KOPT-K1 (cell line): Measurements from ENCODE around the gene OSGIN1.
"Not testable (repeated sequence)": the region's sequence is repeated elsewhere in the genome, so short reads cannot be mapped to it uniquely, and the experiment has no call there.

Experiments used
- H3K27ac ChIP-seq: fragments of 200-600 bp; sonication (generic); 2 replicates; pipeline ENCODE4 v1.5.1; 2016; ENCODE audit warnings: antibody characterized with exemption, mild to moderate bottlenecking, low read depth, low read length; ENCODE audit not compliant: poor library complexity, severe bottlenecking
- H3K36me3 ChIP-seq: fragments of 200-600 bp; sonication (generic); 2 replicates; pipeline ENCODE4 v1.5.1; 2017; ENCODE audit warnings: antibody characterized with exemption, mild to moderate bottlenecking, low read length, moderate library complexity; ENCODE audit not compliant: insufficient read depth
- H3K9me3 ChIP-seq: fragments of 200-600 bp; sonication (generic); 2 replicates; pipeline ENCODE4 v1.5.1; 2017; ENCODE audit warnings: antibody characterized with exemption, low read length, mild to moderate bottlenecking; ENCODE audit not compliant: insufficient read depth, poor library complexity, severe bottlenecking

The OSGIN1 gene

DNA sequence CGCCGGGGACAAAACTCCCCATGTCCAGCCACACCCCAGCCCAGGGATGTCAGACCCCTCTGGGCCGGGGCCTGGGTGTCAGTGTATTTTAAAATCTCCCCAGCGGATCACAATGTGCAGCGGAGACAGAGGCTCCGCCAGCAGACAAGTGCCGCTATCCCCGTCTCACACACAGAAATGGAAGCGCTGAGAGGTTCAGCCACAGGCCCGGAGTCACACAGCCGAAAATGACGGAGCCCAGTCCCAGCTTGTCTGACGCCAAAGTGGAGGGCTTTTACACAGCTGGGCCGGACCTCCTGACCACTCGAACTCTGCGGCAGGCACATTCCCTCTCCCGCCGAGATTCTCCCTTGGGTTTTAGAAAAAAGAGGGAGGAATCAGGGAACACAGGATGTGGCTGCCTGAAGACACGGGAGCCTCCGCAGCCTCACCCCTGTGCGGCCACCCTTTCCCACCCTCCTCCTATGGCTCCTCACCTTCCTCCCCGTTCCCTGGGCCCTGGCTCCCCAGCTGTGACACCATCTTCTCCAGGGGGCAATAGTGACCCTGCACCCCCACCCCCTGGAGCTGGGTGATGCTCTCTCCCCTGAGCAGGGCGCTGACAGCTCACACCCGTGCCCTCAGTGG, 6.8 kb upstream of the OSGIN1 start:
- H3K36me3 ChIP-seq: no peaks in the 10 kb centered on the region
- no peaks in the 10 kb centered on the region for H3K9me3 ChIP-seq
- H3K27ac ChIP-seq: no peak overlapping the region

GRCh38 chr16:83946781-83947566, 6.1 kb upstream of the OSGIN1 start:
- H3K36me3 ChIP-seq: no peaks in the 10 kb centered on the region
- H3K27ac ChIP-seq: no peak overlapping the region
- no peaks in the 10 kb centered on the region for H3K9me3 ChIP-seq

DNA sequence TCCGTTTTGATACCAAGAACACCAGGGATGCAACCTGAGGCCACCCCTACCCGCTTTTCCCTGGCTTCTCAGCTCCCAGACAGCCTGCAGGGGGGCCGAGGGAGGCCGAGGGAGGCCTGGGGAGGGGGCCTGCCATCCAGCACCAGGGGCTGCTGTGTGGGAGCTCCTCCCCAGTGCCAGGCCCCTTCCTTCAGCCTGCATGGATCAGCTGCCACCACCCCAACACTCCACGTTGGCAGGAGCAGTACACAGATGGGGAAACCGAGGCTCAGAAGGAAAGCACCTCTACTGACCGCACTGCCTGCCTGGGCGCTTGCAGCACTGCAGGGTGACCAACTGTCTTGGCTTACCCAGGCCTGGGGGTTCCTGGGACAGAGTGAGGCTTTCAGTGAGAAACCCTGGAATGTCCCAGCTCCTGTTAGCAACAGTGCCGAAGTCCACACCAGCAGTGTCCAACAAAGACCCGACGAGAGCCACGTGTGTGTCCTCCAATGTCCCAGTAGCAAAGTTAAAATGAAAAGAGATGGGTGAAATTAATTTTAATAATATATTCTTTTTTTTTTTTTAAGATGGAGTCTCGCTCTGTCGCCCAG, 5.3 kb upstream of the OSGIN1 start:
- Histone ChIP-seq H3K36me3 (no peaks in the 10 kb centered on the region), H3K9me3 (no peaks in the 10 kb centered on the region), H3K27ac (no peak overlapping the region)

DNA sequence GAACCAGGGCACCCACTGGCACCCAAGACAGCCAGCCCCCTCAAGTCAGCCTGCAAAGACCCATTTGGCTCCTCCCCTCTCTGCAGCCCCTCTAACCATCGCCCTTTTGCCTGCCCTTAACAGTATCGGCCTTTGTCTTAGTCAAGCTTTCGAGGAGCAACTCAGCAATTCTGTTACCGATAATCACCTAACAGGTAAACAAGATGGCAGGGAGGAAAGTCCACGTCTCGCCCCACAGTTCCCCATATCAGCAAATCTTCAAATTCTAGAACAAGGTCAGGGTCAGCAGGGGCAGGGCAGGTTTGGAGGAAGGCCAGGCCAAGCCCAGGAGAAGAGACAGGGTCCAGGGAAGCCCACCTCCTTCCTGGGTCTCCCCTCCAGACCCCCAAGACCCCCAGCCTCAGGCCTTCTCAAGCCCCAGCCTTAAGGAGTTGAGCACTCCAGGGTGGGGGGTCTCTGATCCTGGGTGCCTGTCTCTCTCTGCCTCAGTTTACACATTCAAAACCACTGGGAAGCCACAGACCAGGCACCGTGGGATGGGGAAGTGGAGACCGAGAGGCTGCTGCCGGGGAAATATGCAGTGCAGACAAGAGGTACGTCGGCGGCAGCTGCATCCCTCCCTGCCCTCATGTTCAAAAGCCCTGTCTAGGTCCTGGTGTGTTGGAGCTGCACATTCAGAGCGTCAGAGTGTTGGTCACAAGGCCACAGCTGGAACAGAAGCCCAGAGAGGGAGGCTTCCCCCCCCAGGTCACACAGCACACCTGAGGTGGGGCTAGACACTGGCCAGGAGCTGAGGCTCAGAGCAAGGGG, 3.9 kb upstream of the OSGIN1 start:
- no peaks in the 10 kb centered on the region for H3K9me3 ChIP-seq
- no peak overlapping the region for H3K27ac ChIP-seq
- H3K36me3 ChIP-seq: no peaks in the 10 kb centered on the region

- Histone ChIP-seq H3K36me3 (no peaks in the 10 kb centered on the region), H3K27ac (no peak overlapping the region), H3K9me3 (no peaks in the 10 kb centered on the region)
Measured at GRCh38 chr16:83949724-83950001, 3.4 kb upstream of the OSGIN1 start.

GRCh38 chr16:83950862-83951399, 2.1 kb upstream of the OSGIN1 start:
- H3K9me3 ChIP-seq, H3K27ac ChIP-seq, H3K36me3 ChIP-seq: not testable (repeated sequence)

DNA sequence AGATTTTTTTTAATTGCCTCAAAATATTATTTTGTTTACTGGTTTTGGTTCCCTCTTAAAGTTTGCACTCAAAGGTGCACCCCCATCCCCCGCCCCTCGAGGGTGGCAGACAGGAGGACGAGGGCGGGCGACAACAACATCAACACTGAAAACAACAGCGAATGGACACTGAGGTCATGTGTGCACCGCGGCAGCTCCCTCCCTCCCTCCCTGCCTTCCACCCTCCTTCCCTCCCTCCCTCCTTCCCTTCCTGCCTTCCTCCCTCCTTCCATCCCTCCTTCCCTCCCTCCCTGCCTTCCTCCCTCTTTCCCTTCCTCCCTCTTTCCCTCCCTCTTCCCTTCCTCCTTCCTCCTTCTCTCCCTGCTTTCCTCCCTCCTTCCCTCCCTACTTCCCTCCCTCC, 1.5 kb upstream of the OSGIN1 start:
- H3K27ac ChIP-seq: no peak overlapping the region
- H3K36me3 ChIP-seq: no peaks in the 10 kb centered on the region
- H3K9me3 ChIP-seq: no peaks in the 10 kb centered on the region

DNA sequence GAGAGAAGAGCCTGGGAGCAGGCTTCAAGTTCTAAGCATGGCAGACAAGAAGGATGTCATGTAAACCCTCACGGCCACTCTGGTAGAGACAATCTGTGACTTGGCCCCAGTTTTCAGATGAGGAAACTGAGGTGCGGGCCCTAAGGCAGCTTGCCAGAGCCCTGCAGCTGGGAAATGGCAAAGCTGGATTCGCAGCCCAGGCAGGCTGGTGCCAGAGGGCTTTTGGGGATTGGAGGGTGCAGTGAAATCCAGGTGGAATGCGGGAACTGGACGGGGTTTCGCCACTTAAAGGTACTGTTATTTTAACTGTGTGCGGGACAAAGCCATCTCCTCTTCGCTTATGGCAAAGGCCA, 477 bp upstream of the OSGIN1 start:
- Histone ChIP-seq H3K9me3 (no peaks in the 10 kb centered on the region), H3K36me3 (no peaks in the 10 kb centered on the region), H3K27ac (no peak overlapping the region)

- no peaks in the 10 kb centered on the region for H3K36me3 ChIP-seq
- no peak overlapping the region for H3K27ac ChIP-seq
- H3K9me3 ChIP-seq: no peaks in the 10 kb centered on the region
Measured at GRCh38 chr16:83953796-83954576, 946 bp downstream of the OSGIN1 start.

DNA sequence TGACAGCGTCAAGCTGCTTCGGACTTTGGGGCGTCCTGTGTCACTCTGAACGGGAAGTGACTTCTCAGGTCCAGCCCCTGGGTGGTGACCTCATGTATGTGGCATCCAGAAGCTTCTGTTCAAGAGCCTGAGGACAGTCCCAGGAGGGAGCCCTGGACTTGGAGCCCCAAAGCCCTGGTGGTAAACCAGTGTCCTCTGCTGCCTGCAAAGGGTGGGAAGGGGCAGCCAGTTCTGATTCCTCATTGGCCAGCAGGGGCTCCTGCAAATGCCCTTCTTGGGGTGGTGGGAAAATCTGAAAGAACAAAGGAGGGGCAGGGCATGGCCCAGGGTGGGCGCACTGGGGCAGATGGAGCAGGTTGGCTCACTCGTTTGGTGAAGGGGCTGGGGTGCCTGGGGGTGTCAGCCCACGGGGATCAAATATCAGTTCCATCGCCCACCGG, 1.6 kb downstream of the OSGIN1 start:
- Histone ChIP-seq H3K27ac (no peak overlapping the region), H3K36me3 (no peaks in the 10 kb centered on the region), H3K9me3 (no peaks in the 10 kb centered on the region)

- no peaks in the 10 kb centered on the region for H3K9me3 ChIP-seq
- H3K27ac ChIP-seq: no peak overlapping the region
- no peaks in the 10 kb centered on the region for H3K36me3 ChIP-seq
Measured at GRCh38 chr16:83955218-83956130, 2.4 kb downstream of the OSGIN1 start.

DNA sequence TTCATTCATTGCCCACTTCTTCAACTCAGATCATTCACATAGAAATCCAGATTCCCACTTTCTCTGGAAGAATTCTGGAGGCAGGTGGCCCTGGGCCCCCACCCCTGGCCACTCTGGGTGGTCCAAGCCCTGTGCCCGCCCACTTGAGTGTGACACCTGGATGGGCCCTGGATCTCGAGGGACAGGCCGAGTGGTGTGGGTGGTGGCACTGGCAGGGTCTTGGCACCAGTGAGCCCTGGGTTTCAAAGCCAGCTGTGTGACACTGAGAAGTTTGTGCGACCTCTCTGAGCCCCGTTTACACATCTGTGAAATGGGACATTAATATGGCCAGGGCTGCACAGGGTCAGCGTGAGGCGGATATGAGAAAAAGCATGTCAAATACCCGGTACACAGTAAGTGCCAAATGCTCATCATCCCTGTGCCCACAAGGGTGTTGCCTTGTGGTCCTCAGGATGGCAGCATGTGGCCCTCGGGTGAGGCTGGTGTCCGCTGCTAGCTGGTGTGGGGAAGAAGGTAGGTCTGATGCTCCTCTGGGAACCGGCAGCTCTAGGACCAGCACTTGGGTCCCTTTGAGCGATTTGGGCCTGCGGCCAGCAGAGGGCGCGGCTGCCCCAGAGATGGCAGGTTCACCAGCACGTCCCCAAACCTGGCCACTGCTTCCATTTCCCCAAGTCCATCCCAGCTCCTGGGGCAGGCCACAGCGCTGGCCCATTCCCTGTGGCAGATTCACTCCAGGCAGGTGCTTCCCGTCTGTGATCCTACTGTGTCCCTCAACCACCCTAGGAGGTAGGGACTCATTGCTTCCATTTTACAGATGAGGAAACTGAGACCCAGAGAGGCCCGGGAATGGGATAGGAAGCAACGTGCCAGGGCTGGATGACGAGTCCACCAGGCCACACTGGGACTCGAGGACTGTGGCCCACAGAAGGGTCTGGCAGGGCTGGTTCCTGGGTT, 3.6 kb downstream of the OSGIN1 start:
- Histone ChIP-seq H3K9me3 (no peaks in the 10 kb centered on the region), H3K27ac (no peak overlapping the region), H3K36me3 (no peaks in the 10 kb centered on the region)

- Histone ChIP-seq H3K27ac (no peak overlapping the region), H3K36me3 (no peaks in the 10 kb centered on the region), H3K9me3 (no peaks in the 10 kb centered on the region)
Measured at GRCh38 chr16:83957296-83957855, 4.3 kb downstream of the OSGIN1 start.
